MM.1S (cell line): Measurements from ENCODE around the gene DIO3.

ENCODE experiments used
- DNase-seq: peaks from one replicate; pipeline ENCODE4 v3.0.0-alpha.2; 2015
- H2AFZ ChIP-seq: fragments of 300-600 bp; sonication (generic); 2 replicates; pipeline ENCODE4 v1.6.0; 2016; ENCODE audit warnings: antibody characterized with exemption, low read length
- H3F3A ChIP-seq: fragments of 300-600 bp; sonication (generic); 2 replicates; pipeline ENCODE4 v1.6.1; 2016; ENCODE audit warnings: mild to moderate bottlenecking, antibody characterized with exemption, low read length, moderate library complexity, mixed read lengths; ENCODE audit not compliant: insufficient read depth
- H3K27ac ChIP-seq: fragments of 300-600 bp; sonication (generic); 2 replicates; pipeline ENCODE4 v1.5.1; 2016; ENCODE audit warnings: mild to moderate bottlenecking, low read length
- H3K27me3 ChIP-seq: fragments of 300-600 bp; sonication (generic); replicated peaks from 2 replicates; pipeline ENCODE4 v1.6.0; 2016; ENCODE audit warnings: low read length; ENCODE audit not compliant: insufficient read depth
- H3K36me3 ChIP-seq: fragments of 300-600 bp; sonication (generic); replicated peaks from 2 replicates; pipeline ENCODE4 v1.6.1; 2016; ENCODE audit warnings: mild to moderate bottlenecking, low read length, mixed read lengths; ENCODE audit not compliant: insufficient read depth
- H3K4me1 ChIP-seq: fragments of 300-600 bp; sonication (generic); 2 replicates; pipeline ENCODE4 v1.6.1; 2016; ENCODE audit warnings: low read length, mixed read lengths
- H3K4me2 ChIP-seq: fragments of 300-600 bp; sonication (generic); 2 replicates; pipeline ENCODE4 v1.6.0; 2016; ENCODE audit warnings: low read depth, low read length
- H3K4me3 ChIP-seq: fragments of 300-600 bp; sonication (generic); 2 replicates; pipeline ENCODE4 v1.5.1; 2016; ENCODE audit warnings: low read length, mixed read lengths
- H3K79me2 ChIP-seq: fragments of 300-600 bp; sonication (generic); 2 replicates; pipeline ENCODE4 v1.6.1; 2016; ENCODE audit warnings: mixed run types, low read length, mixed read lengths
- H3K9ac ChIP-seq: fragments of 300-600 bp; sonication (generic); 2 replicates; pipeline ENCODE4 v1.6.1; 2016; ENCODE audit warnings: low read length, mixed read lengths
- H3K9me2 ChIP-seq: fragments of 300-600 bp; sonication (generic); replicated peaks from 2 replicates; pipeline ENCODE4 v1.6.1; 2016; ENCODE audit warnings: mild to moderate bottlenecking, low read length, mixed read lengths; ENCODE audit not compliant: insufficient read depth
- H3K9me3 ChIP-seq: fragments of 300-600 bp; sonication (generic); replicated peaks from 2 replicates; pipeline ENCODE4 v1.6.1; 2016; ENCODE audit warnings: mild to moderate bottlenecking, low read length, mixed read lengths; ENCODE audit not compliant: insufficient read depth
- H4K20me1 ChIP-seq: fragments of 300-600 bp; sonication (generic); 2 replicates; pipeline ENCODE4 v1.6.1; 2016; ENCODE audit warnings: mild to moderate bottlenecking, low read length, moderate library complexity, mixed read lengths; ENCODE audit not compliant: insufficient read depth
- CTCF ChIP-seq: fragments of 300-600 bp; sonication (generic); IDR thresholded peaks from 2 replicates; pipeline ENCODE4 v1.5.1; 2016; ENCODE audit warnings: antibody characterized with exemption, low read length, mixed read lengths
- EZH2 ChIP-seq: fragments of 300-600 bp; sonication (generic); optimal IDR thresholded peaks from 2 replicates; pipeline ENCODE3; 2017; ENCODE audit warnings: low read depth, mild to moderate bottlenecking, antibody characterized with exemption, low read length, mixed read lengths
- EZH2phosphoT487 ChIP-seq: fragments of 300-600 bp; sonication (generic); IDR thresholded peaks from 2 replicates; pipeline ENCODE4 v1.6.1; 2018; ENCODE audit warnings: antibody characterized with exemption, low read length

Gene DIO3

GRCh38 chr14:101573289-101573688, 12.0 kb downstream of the DIO3 start:
- no peak overlapping the region for H3K9ac ChIP-seq
- no peaks in the 10 kb centered on the region for H3K79me2 ChIP-seq
- no peaks in the 10 kb centered on the region for H3K36me3 ChIP-seq
- DNase-seq, result no peak
- no peaks in the 10 kb centered on the region for H4K20me1 ChIP-seq
- no peaks in the 10 kb centered on the region for H3F3A ChIP-seq
- H3K27ac ChIP-seq, result no peak overlapping the region
- peaks cover 4% of the 10 kb centered on the region for H3K27me3 ChIP-seq
- H3K9me3 ChIP-seq, result no peaks in the 10 kb centered on the region
- no peaks in the 10 kb centered on the region for H3K9me2 ChIP-seq
- H2AFZ ChIP-seq, result no peak overlapping the region
- H3K4me2 ChIP-seq, result no peak overlapping the region
- no peaks in the 10 kb centered on the region for H3K4me1 ChIP-seq
- TF ChIP-seq EZH2phosphoT487, result no peak
- H3K4me3 ChIP-seq, result no peak overlapping the region

GRCh38 chr14:101575581-101575980, 14.3 kb downstream of the DIO3 start:
- Histone ChIP-seq H3K9ac (no peak overlapping the region), H3K4me1 (no peaks in the 10 kb centered on the region), H3K36me3 (no peaks in the 10 kb centered on the region), H3K9me3 (no peaks in the 10 kb centered on the region), H3K79me2 (no peaks in the 10 kb centered on the region), H3F3A (no peaks in the 10 kb centered on the region), H2AFZ (no peak overlapping the region), H4K20me1 (no peaks in the 10 kb centered on the region), H3K4me2 (no peak overlapping the region), H3K27ac (no peak overlapping the region), H3K27me3 (no peaks in the 10 kb centered on the region; the same call in 1 of the 2 replicates), H3K4me3 (no peak overlapping the region), H3K9me2 (no peaks in the 10 kb centered on the region)
- DNase-seq, result no peak
- TF ChIP-seq CTCF (no peak), EZH2 (no peak), EZH2phosphoT487 (no peak)

GRCh38 chr14:101577221-101577909, 16.1 kb downstream of the DIO3 start:
- H3K79me2 ChIP-seq, result no peaks in the 10 kb centered on the region
- no peak for TF ChIP-seq CTCF
- no peak for TF ChIP-seq EZH2phosphoT487
- TF ChIP-seq EZH2, result no peak
- H2AFZ ChIP-seq, result no peak overlapping the region
- no peaks in the 10 kb centered on the region for H3F3A ChIP-seq
- H3K4me1 ChIP-seq, result no peaks in the 10 kb centered on the region
- H3K9me3 ChIP-seq, result no peaks in the 10 kb centered on the region
- no peak overlapping the region for H3K27ac ChIP-seq
- DNase-seq, result no peak
- H3K4me2 ChIP-seq, result no peak overlapping the region
- no peak overlapping the region for H3K9ac ChIP-seq
- H3K4me3 ChIP-seq, result no peak overlapping the region
- H3K36me3 ChIP-seq, result no peaks in the 10 kb centered on the region
- H3K9me2 ChIP-seq, result no peaks in the 10 kb centered on the region
- H3K27me3 ChIP-seq, result peaks cover 3% of the 10 kb centered on the region; the same call in 1 of the 2 replicates
- H4K20me1 ChIP-seq, result no peaks in the 10 kb centered on the region

- H2AFZ ChIP-seq, result no peak overlapping the region
- no peaks in the 10 kb centered on the region for H3K36me3 ChIP-seq
- H3K9ac ChIP-seq, result no peak overlapping the region
- H3K4me2 ChIP-seq, result no peak overlapping the region
- no peaks in the 10 kb centered on the region for H3F3A ChIP-seq
- TF ChIP-seq EZH2 (no peak), CTCF (no peak), EZH2phosphoT487 (no peak)
- peaks cover 6% of the 10 kb centered on the region for H3K27me3 ChIP-seq
- no peak overlapping the region for H3K27ac ChIP-seq
- no peaks in the 10 kb centered on the region for H4K20me1 ChIP-seq
- no peaks in the 10 kb centered on the region for H3K79me2 ChIP-seq
- H3K4me3 ChIP-seq, result no peak overlapping the region
- DNase-seq, result no peak
- H3K9me2 ChIP-seq, result no peaks in the 10 kb centered on the region
- H3K4me1 ChIP-seq, result no peaks in the 10 kb centered on the region
- H3K9me3 ChIP-seq, result no peaks in the 10 kb centered on the region
Observed at GRCh38 chr14:101578489-101578888, 17.2 kb downstream of the DIO3 start.
